ENCODE measurements around the gene CALCOCO1. TPM values are rescaled to one million over a fixed set of nuclear protein-coding genes. Genes with fewer than 3 reads are reported as not detected.

The CALCOCO1 gene
- total and polyA plus RNA-seq, 2 of the 8 experiments (the other 6 are each of a cell fraction or from before 2014, with no cell fraction given), result 20.3 to 39.3 TPM

DNA sequence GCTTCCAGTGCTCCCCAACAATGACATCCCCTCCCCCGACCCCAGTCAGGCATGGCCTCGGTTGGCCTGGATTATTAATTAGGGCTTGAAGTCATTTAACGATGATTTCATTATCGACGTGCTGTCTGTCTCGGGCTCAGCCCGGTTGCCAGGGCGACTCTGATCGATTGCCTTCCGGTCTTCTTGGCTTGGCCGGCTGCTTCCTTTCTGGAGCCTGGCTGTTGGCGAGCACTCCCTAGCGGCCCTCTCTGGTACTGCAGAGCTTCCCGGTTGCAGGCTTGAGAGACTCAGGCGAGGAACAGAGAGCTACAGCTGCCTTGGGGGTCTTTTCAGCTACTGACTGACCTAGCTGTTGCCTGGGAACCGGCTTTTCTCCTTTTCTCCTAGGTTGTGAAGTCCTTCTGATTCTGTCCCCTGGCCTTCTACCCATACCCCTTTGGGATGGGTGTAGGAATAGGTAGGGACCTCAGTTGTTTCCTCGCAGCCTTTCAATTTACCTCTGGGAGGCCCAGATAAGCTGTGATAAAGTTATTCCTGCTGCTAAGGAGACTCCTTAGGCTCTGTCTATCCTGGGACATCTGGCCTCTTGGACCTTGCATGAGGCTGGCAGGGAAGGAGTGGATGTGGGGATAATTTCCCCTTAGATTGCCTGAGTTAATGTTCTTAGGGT is 30.0 kb upstream of the CALCOCO1 start:
- Histone ChIP-seq H2BK15ac (ENCODE audit: low read length) (no peak overlapping the region), H3K79me2 (ENCODE audit: control insufficient read depth in 1 of 2, insufficient read depth in 2 of 2, low read length in 2 of 2) (no peaks in the 10 kb centered on the region), H3K23ac (ENCODE audit: insufficient read length) (no peak overlapping the region), H3K56ac (replicated peaks; ENCODE audit: insufficient read length, low read depth, low read length) (no peak overlapping the region), H2AK5ac (ENCODE audit: low read depth, low read length) (no peak overlapping the region), H2BK5ac (ENCODE audit: low read depth, low read length) (peak overlapping the region; percentile 76; the same call in 1 of the 2 replicates), H3K9me3 (ENCODE audit: insufficient read depth in 2 of 2, low read depth in 1 of 2, low read length in 1 of 2) (no peaks in the 10 kb centered on the region), H2BK12ac (ENCODE audit: low read depth, low read length) (peak overlapping the region; percentile 91), H3K79me1 (ENCODE audit: low read depth, low read length) (no peaks in the 10 kb centered on the region), H3K4me3 (ENCODE audit: extremely low read depth in 1 of 4, insufficient read depth in 2 of 4, low read depth in 3 of 4, low read length in 4 of 4) (peak overlapping the region; percentile 19 to 52 (median 42); a peak in 6 of 8 replicates), H3K4me2 (ENCODE audit: insufficient read depth in 1 of 2, low read depth in 2 of 2, low read length in 2 of 2) (peak overlapping the region; percentile 39 to 70), H3K23me2 (ENCODE audit: low read depth, low read length) (peaks cover 4% of the 10 kb centered on the region; the same call in 1 of the 2 replicates), H2AFZ (ENCODE audit: low read length) (no peak overlapping the region), H4K91ac (replicated peaks; ENCODE audit: insufficient read length, low read length) (no peak overlapping the region), H2BK20ac (ENCODE audit: low read length) (no peak overlapping the region), H3K4me1 (replicated peaks in 1 of 4; ENCODE audit: control insufficient read depth in 3 of 4, insufficient read depth in 4 of 4, low read length in 3 of 4) (peaks cover 3 to 17% (median 7%) of the 10 kb centered on the region in 4 experiments), H3K14ac (ENCODE audit: insufficient read length) (no peak overlapping the region), H4K5ac (ENCODE audit: insufficient read length, low read depth, low read length) (no peak overlapping the region), H3K18ac (ENCODE audit: extremely low read depth, low read length) (peak overlapping the region; percentile 84; the same call in 1 of the 2 replicates), H2BK120ac (replicated peaks; ENCODE audit: low read depth, low read length) (no peak overlapping the region), H3K36me3 (ENCODE audit: control insufficient read depth in 2 of 4, insufficient read depth in 4 of 4, low read length in 3 of 4) (no peaks in the 10 kb centered on the region), H3K27ac (ENCODE audit: low read depth, low read length) (no peak overlapping the region), H3K4ac (replicated peaks; ENCODE audit: insufficient read length, low read depth, low read length) (no peak overlapping the region), H3K27me3 (replicated peaks in 1 of 4; ENCODE audit: control insufficient read depth in 3 of 4, extremely low read depth in 1 of 4, insufficient read depth in 3 of 4, low read length in 3 of 4) (peaks cover 17 to 38% (median 33%) of the 10 kb centered on the region in 4 experiments), H4K8ac (ENCODE audit: extremely low read depth, insufficient read depth, low read length) (no peak overlapping the region), H4K20me1 (replicated peaks in 1 of 2; ENCODE audit: control insufficient read depth in 1 of 2, insufficient read depth in 2 of 2, low read length in 2 of 2) (no peaks in the 10 kb centered on the region), H3K9ac (replicated peaks in 1 of 4; ENCODE audit: extremely low read depth in 1 of 4, low read depth in 3 of 4, low read length in 3 of 4) (no peak overlapping the region)
- WGBS, 2 experiments (ENCODE audit: extremely low coverage in 1 of 2, insufficient coverage in 1 of 2, insufficient read length in 1 of 2, insufficient replicate concordance in 2 of 2, low coverage in 1 of 2, low lambda C conversion rate in 2 of 2, missing lambda C conversion rate in 1 of 2), result 10% methylated on average over 17 of the region's 17 CpGs; no CpG with 5 or more reads in 1 of the 2 experiments
- ChIA-PET POLR2A (ENCODE audit: partially characterized antibody) (interaction anchor here (0.7 to 1.7 kb wide), 5 partner anchors 11 to 187 kb away, joined by 3 to 6 read pairs (median 3); partner anchors contain the start of gene ATP5MC2), CTCF (ENCODE audit: partially characterized antibody) (interaction anchor here (0.6 to 7.5 kb wide), 66 partner anchors 9 to 1754 kb away, joined by 3 to 152 read pairs (median 4); partner anchors contain the start of gene CALCOCO1)
- DNase-seq (ENCODE audit: low read depth in 1 of 2, low spot score in 2 of 2) (peak; percentile 70 to 99), FAIRE-seq (peak; percentile 63)
- TF ChIP-seq SIRT6 (IDR thresholded peaks at IDR 0.05; ENCODE audit: low read length) (no peak), TBP (IDR thresholded peaks at IDR 0.05; ENCODE audit: low read depth, low read length) (0 out of 2 replicates have a peak, but pooled peaks have one; percentile 31), SAP30 (IDR thresholded peaks at IDR 0.05; ENCODE audit: insufficient read depth, insufficient replicate concordance, low read length) (no peak), SP4 (IDR thresholded peaks at IDR 0.05; ENCODE audit: low read length) (no peak), RAD21 (IDR thresholded peaks at IDR 0.05 in 1 of 2, conservative IDR thresholded peaks at IDR 0.05 in 1 of 2; ENCODE audit: low read depth in 2 of 2, low read length in 2 of 2) (peak; percentile 56 to 73), ASH2L (IDR thresholded peaks at IDR 0.05; ENCODE audit: low read length) (peak; percentile 31), EZH2 (IDR thresholded peaks at IDR 0.05; ENCODE audit: low read depth, low read length, severe bottlenecking) (peak; percentile 35), SIN3A (conservative IDR thresholded peaks at IDR 0.05 in 1 of 2, IDR thresholded peaks at IDR 0.05 in 1 of 2; ENCODE audit: low read depth in 1 of 2, low read length in 2 of 2) (peak in 1 of 2 experiments; percentile 12; a peak in 1 of 4 replicates), SUZ12 (IDR thresholded peaks at IDR 0.05; ENCODE audit: low read length) (peak; percentile 12; the same call in 1 of the 2 replicates)
